HCT116 (cell line): ENCODE results near the gene DDTL.

ENCODE experiments used
- EZH2 ChIP-seq: fragments of 200-600 bp; sonication (generic); IDR thresholded peaks from 2 replicates; pipeline ENCODE4 v1.6.1; 2017; ENCODE audit warnings: antibody characterized with exemption, mixed run types
- POLR2A ChIP-seq: IDR thresholded peaks from 2 replicates; pipeline ENCODE4 v1.7.0; 2011; ENCODE audit warnings: borderline replicate concordance; ENCODE audit not compliant: insufficient read depth, insufficient read length; ENCODE audit errors: extremely low read depth
- POLR2AphosphoS5 ChIP-seq: IDR thresholded peaks from 2 replicates; pipeline ENCODE4 v1.6.1; 2011; ENCODE audit warnings: mild to moderate bottlenecking, low read depth, low read length, moderate library complexity
- TF ChIP-seq, protein P1 (sequence below), 3 experiments: fragments of 200-600 bp in 1 of 3; sonication (generic) in 1 of 3; IDR thresholded peaks in 2 of 3; conservative IDR thresholded peaks in 1 of 3; 2 replicates each; pipeline ENCODE4 v1.5.1; 2012 to 2017; ENCODE audit warnings: low read depth in 2 of 3, low read length in 2 of 3, antibody characterized with exemption in 1 of 3, borderline replicate concordance in 1 of 3, control low read depth in 1 of 3, mild to moderate bottlenecking in 1 of 3, mixed read lengths in 1 of 3, mixed run types in 1 of 3, moderate library complexity in 1 of 3; ENCODE audit not compliant: insufficient read depth in 1 of 3
- TF ChIP-seq, protein P2 (sequence below): IDR thresholded peaks from 2 replicates; pipeline ENCODE4 v1.6.1; 2012; ENCODE audit warnings: low read depth

- TF ChIP-seq, protein P1, sequence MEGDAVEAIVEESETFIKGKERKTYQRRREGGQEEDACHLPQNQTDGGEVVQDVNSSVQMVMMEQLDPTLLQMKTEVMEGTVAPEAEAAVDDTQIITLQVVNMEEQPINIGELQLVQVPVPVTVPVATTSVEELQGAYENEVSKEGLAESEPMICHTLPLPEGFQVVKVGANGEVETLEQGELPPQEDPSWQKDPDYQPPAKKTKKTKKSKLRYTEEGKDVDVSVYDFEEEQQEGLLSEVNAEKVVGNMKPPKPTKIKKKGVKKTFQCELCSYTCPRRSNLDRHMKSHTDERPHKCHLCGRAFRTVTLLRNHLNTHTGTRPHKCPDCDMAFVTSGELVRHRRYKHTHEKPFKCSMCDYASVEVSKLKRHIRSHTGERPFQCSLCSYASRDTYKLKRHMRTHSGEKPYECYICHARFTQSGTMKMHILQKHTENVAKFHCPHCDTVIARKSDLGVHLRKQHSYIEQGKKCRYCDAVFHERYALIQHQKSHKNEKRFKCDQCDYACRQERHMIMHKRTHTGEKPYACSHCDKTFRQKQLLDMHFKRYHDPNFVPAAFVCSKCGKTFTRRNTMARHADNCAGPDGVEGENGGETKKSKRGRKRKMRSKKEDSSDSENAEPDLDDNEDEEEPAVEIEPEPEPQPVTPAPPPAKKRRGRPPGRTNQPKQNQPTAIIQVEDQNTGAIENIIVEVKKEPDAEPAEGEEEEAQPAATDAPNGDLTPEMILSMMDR (IDR thresholded peaks at IDR 0.05 in 2 of 3, conservative IDR thresholded peaks at IDR 0.05 in 1 of 3; ENCODE audit: borderline replicate concordance in 1 of 3, insufficient read depth in 1 of 3, low read depth in 2 of 3, low read length in 2 of 3) = no peak
- TF ChIP-seq POLR2A = no peak
- TF ChIP-seq, protein P2, sequence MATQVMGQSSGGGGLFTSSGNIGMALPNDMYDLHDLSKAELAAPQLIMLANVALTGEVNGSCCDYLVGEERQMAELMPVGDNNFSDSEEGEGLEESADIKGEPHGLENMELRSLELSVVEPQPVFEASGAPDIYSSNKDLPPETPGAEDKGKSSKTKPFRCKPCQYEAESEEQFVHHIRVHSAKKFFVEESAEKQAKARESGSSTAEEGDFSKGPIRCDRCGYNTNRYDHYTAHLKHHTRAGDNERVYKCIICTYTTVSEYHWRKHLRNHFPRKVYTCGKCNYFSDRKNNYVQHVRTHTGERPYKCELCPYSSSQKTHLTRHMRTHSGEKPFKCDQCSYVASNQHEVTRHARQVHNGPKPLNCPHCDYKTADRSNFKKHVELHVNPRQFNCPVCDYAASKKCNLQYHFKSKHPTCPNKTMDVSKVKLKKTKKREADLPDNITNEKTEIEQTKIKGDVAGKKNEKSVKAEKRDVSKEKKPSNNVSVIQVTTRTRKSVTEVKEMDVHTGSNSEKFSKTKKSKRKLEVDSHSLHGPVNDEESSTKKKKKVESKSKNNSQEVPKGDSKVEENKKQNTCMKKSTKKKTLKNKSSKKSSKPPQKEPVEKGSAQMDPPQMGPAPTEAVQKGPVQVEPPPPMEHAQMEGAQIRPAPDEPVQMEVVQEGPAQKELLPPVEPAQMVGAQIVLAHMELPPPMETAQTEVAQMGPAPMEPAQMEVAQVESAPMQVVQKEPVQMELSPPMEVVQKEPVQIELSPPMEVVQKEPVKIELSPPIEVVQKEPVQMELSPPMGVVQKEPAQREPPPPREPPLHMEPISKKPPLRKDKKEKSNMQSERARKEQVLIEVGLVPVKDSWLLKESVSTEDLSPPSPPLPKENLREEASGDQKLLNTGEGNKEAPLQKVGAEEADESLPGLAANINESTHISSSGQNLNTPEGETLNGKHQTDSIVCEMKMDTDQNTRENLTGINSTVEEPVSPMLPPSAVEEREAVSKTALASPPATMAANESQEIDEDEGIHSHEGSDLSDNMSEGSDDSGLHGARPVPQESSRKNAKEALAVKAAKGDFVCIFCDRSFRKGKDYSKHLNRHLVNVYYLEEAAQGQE = no peak
- TF ChIP-seq POLR2AphosphoS5 = no peak
- no peak for TF ChIP-seq EZH2
These were observed 36.2 kb downstream of the DDTL start for GRCh38 chr22:24002851-24003250.
